ENCODE data around the gene KHDC4. TPM values are rescaled to one million over a fixed set of nuclear protein-coding genes. Genes with fewer than 3 reads are reported as not detected.

The KHDC4 gene
- 100 to 1,000 TPM in 1 of 4 donors, 10 to 100 TPM in 3; 28.8 to 139 (median 64.2) TPM for total RNA-seq

GRCh38 chr1:155934097-155934935 is at the start of gene KHDC4:
Gene KHDC4 (minus strand): TSS chr1:155934413. CDS start chr1:155934373, 40 bp downstream.
- Histone ChIP-seq H3K27ac (peak within 1 kb of the TSS; percentile 93 to 96), H3K4me3 (peak within 1 kb of the TSS; percentile 69 to 98), H3K9me3 (no peaks in the 10 kb centered on the region), H3K4me1 (peaks cover 17 to 28% of the 10 kb centered on the region in 2 donors), H3K27me3 (no peaks in the 10 kb centered on the region), H3K36me3 (no peaks in the 10 kb centered on the region)
- TF ChIP-seq POLR2A (IDR thresholded peaks at IDR 0.05) (peak; percentile 91 to 98), CTCF (IDR thresholded peaks at IDR 0.05) (peak in 3 of 4 experiments; percentile 24 to 41 (median 35))
- intact Hi-C loops (cut with DNase I; ENCODE audit: low total_unique reads), result no loop called here
- peak; percentile 94 to 97 for DNase-seq

DNA sequence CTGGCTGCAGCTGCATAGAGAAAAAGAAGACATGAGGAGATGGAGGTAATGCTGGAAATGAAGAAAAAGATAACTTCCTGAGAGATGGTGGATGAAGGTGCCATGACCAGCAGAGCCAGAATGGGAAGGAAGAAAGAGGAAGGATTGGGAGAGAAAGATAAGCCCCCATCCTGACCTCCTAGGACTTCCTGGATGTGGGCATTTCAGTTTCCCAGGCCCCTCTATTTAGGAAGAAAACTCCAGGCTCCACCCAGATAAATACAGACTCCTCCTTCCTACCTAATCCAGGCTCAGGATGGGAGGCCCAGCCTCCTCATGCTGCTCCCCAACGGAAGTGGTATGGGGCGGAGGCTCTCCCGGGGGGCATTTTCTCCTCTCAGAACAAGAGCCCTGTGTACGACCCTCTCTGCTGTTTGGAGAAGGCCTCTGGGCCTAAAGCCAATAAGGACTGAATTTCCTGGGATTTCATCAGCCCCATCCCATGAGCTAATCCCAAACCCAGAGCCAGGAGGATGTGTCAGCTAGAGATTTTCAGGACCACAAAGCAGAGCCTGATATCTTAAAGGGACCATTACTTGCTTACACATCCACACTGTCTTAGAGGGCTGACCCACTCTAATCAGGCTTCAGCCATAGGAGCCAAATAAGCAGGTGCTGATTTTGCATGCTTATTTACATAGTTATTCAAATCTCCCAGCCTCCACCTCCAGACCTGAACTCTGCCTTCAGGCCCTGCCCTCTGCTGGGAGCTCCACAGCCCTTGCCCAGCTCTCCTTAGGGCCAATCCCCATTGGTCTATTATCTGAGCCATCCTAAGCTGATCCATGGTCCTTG is 49.2 kb upstream of the KHDC4 start:
- Histone ChIP-seq H3K36me3 (no peaks in the 10 kb centered on the region), H3K27me3 (no peaks in the 10 kb centered on the region), H3K4me1 (peaks cover 5 to 19% of the 10 kb centered on the region in 2 donors), H3K4me3 (peak overlapping the region in 1 of 2 donors; percentile 24), H3K27ac (peak overlapping the region; percentile 95 to 99), H3K9me3 (no peaks in the 10 kb centered on the region)
- intact Hi-C loops (cut with DNase I; ENCODE audit: low total_unique reads), result no loop called here
- DNase-seq, result peak; percentile 84 to 85
- TF ChIP-seq POLR2A (IDR thresholded peaks at IDR 0.05), result peak; percentile 18 to 45
- TF ChIP-seq CTCF (IDR thresholded peaks at IDR 0.05), result no peak

- TF ChIP-seq POLR2A (IDR thresholded peaks at IDR 0.05), result no peak
- no peak for TF ChIP-seq CTCF (IDR thresholded peaks at IDR 0.05)
- peaks cover 5 to 20% of the 10 kb centered on the region in 2 donors for H3K4me1 ChIP-seq
- intact Hi-C loops (cut with DNase I; ENCODE audit: low total_unique reads), result no loop called here
- no peaks in the 10 kb centered on the region for H3K36me3 ChIP-seq
- no peaks in the 10 kb centered on the region for H3K27me3 ChIP-seq
- DNase-seq, result no peak
- H3K4me3 ChIP-seq, result peak overlapping the region in 1 of 2 donors; percentile 1
- H3K27ac ChIP-seq, result peak overlapping the region; percentile 95 to 99
- no peaks in the 10 kb centered on the region for H3K9me3 ChIP-seq
Measured at GRCh38 chr1:155982106-155982505, 47.9 kb upstream of the KHDC4 start.

DNA sequence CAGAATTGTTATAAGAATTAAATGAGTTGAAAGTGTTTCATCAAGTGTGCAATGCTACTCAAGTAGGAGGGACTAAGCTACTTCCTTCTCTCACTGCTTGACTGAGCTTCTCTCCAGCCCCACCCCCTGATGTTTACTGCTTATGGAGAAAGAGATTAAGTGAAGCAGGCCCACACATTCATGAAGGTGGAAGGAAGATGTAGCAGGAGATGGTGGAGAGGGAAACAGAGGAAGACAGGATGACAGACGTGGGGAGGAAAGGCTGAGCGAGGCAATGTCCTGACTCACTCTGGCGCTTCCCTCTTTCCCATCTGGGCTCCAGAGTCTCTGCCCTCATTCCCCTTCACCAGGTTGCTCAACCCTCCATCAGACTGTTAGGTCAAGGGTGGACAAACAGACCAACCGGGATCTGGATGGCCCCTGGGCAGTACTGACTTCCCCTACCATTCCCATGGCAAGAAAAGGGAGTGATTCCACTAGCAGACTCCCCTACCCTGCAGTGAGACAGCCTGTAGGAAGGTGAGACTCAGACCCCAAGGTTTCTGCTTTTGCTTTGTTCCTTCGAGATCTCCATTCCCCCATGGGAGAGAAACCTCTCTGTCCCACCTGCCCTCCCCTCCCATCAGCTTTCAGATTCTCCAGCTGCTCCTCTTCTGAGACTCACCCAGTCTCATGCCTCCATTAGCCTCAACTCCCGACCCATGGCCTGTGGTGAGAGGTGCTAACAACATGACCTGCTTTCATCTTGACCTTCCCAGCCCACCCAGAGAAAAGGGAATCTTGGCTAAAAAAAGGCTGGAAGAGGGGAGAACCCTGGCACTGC is 47.3 kb upstream of the KHDC4 start:
- TF ChIP-seq CTCF (IDR thresholded peaks at IDR 0.05) (no peak), POLR2A (IDR thresholded peaks at IDR 0.05) (no peak)
- intact Hi-C loops (cut with DNase I; ENCODE audit: low total_unique reads), result no loop called here
- Histone ChIP-seq H3K36me3 (no peaks in the 10 kb centered on the region), H3K4me3 (peak overlapping the region in 1 of 2 donors; percentile 1), H3K27ac (peak overlapping the region; percentile 95 to 99), H3K9me3 (no peaks in the 10 kb centered on the region), H3K4me1 (peaks cover 5 to 25% of the 10 kb centered on the region in 2 donors), H3K27me3 (no peaks in the 10 kb centered on the region)
- DNase-seq, result peak; percentile 48 to 64

Measured in uterus (tissue), 4 donors.